AG08395 (cell line): Measurements from ENCODE around the gene KIF26A.
A peak's percentile ranks its signal among the peaks of the same experiment; 100 is the strongest.
"Not testable (repeated sequence)": the region's sequence is repeated elsewhere in the genome, so short reads cannot be mapped to it uniquely, and the experiment has no call there.

Experiments used
- DNase-seq: peaks from one replicate; pipeline ENCODE4 v3.0.0; 2012; ENCODE audit warnings: mixed read lengths, low spot score

The KIF26A gene

DNA sequence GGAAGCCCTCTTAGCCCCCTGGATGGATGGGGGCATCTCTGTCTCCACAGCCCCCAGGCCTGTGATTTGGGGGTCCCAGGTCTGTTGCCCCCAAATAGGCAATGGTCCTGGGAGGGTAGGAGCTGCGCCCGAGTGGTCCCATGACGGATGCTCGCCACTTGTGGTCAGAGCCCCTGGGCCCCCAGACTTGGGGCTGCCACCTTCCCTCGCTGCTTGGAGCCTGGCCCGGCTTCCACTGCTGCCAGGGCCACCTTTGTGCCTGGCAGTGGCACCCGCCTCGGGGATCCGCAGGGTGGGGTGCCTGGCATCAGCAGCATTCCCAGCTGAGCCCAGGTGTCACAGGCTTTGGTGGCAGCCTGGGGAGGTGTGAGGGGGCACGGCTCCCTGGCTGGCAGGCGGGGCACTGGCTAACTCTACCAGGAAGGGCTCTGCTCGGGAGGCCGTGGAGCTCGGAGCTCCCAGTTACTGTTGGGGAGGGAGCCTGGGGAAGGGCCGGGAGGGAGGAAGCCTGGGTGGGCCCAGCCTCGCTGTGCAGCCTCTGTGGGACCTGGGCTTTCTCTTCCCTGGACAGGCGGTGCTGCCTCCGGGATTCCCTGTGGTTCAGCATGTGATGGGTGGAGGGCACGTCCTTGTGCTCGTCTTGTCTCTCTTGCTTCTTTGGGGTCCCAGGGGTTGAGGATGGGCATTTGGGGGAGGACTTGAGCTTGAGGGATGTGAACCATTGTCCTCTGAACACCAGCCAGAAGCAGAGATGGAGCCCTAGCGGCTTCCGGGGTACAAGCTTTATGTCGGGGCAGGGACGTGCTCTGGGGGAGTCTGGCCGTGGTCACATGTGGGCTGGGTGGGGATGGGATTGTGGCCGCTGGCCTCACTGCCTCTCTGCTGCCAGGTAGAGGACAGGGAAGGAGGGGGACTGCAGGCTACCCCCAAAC, 5.4 kb downstream of the KIF26A start:
- DNase-seq: no peak

DNA sequence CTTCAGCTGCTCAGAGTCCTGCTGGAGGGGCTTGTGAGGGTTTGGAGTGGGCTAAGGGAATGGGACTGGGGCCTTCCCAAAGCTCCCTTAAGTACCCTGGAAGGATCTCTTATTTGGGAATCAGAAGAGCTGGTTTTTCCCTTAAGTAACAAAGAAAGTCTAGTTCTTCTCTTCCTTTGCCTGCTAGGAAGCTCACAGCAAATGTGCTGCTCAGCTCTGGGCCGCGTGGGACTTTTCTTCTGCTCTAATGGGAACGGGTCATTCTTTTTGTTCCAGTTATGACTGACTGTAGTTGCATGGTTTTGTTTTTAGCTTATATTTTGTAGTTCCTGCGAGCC, 6.0 kb downstream of the KIF26A start:
- DNase-seq: no peak

DNA sequence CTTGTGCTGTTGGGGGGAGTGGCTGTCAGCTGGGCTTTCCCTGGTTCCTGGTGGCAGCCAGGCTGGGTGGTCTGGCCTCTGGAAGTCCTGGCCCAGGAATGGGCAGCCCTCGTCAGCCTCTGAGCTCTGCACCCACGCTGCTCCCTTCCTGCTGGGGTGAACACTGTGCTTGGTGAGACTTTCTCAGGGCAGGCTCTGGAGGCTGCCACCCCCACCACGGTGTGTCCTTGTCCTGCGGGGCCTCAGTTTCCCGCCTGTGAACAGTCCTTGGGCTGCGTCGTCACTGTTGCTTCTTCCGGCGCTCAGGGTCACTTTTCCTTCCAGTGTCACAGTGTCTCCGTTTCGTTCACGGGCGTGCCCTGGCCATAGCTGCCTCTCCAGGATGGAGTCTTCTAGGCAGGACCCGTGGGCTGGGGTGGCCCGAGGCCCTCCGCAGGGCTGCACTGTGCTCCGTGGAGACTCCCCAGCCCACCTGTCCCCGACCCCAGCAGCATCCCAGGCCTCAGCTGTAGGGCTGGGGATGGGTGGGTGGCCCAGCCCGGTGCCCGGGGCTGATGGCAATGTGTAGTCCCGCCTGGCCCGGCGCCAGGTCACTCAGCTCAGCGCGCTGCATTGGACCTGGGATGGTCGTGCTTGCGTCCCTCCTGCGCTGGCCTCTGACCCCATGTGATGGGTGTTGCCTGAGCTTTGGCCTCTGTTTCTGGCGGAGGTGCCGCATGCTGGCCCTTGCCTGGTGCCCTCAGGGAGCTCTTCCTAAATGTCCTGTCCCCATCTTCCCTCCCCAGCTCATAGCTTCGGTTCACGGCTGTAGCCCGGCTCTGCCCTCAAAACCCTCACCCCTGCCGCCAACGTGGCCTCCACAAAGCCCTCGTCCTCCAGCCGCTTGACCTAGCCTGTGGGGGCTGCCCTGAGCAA, 6.8 kb downstream of the KIF26A start:
- no peak for DNase-seq

DNA sequence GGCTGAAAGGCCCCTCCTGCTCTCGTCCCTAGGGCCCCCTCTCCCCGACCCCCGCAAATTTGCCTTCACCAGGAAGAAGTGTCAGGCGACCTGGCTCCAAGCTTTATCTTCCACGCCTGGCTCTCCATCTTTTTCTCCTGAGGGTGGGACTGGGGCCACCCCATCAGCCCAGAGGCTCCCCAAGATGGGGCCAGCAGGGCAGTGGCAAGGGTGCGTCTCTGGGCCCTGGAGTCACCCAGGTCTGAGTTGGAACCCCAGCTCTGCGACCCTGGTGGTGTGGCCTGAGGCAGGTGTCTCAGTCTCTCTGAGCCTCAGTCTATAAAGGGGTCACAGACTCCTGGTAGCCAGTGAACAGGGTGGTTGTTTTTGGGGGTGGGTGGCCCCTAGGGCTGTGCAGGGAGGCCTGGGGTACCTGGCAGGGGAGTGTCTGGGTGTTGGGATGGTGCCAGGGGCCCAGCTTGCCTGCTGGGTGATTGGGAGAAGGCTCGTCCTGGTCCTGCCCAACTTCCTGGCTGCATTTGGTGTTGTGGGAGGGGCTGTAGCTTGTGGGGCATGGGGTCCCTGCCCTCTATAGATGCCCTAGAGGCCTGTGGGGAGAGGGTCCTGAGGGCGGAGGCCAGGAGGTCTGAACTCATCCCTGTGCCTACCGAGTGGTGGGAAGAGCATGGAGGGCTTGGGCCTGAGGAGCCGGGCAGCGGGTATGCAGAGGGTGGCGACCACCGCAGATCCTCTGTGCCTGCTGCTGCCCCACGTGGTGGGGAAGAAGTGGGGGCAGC, 7.6 kb downstream of the KIF26A start:
- DNase-seq: no peak

DNA sequence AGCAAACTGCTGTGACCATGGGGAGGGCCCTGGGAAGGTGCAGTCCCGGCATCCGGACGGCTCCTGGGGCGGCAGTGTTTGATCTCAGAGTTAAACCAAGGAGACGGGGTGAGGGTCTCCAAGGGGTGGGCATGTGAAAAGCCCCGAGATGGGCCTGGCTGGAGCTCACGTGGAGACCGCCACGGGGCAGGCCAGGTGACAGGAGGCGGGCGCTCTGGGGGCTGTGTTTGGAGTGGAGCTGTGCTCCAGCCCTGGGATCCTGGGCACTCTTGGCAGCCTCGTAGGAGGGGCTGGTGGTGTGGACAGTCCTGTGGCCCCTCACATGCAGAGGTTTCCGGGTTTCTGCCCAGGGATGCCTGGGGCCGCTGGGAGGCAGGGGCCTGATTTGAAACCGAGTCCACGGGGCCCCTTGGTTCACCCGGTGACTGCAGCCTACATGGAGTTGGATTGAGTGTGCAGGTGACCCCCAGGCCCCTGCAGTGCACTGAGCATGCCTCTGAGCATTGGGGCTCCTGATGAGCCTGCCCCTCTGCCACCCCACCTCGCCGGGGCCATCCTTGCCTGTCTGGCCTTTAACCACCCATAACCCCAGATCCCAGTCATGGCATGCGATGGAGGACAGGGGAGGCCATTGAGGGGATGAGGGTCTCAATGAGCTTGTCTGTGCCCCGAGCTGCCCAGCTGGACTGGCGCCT, 8.4 kb downstream of the KIF26A start:
- DNase-seq: no peak

DNA sequence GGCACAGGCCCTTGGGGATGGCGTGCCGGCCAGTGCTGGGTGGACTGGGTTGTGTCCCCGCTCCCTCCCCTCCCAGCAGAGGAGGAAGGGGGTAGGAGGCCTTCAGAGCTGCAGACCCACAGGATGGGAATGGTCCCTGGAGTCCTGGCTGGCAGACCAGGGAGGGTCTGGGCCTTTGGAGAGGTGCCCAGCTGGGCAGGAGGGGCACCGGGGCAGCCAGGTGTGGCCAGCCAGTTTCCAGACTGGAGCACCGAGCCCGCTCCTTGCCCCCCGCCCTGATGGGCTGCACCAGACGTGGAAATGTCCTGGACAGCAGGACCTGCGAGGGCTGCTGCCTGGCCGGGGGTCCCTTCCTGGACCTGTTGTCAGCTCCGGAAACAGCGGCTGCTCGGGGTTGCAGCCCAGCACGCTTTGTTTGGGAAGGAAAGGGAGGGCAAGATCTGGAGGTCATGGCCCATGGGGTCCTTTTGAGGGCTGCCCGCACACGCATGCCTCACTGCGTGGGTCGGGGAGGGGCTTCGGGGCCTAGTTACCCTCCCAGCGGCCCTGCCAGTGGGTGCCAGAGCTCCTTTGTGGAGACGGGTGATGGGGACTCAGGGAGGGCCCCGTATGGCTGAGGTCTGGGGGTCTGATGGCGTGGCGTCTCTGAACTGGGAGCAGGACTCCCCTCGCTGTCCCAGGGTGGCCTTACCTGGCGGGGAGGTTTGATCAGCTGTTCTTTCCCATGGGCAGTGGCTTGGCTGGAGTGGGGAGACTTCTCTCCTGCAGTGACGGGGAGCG, 9.1 kb downstream of the KIF26A start:
- no peak for DNase-seq

DNA sequence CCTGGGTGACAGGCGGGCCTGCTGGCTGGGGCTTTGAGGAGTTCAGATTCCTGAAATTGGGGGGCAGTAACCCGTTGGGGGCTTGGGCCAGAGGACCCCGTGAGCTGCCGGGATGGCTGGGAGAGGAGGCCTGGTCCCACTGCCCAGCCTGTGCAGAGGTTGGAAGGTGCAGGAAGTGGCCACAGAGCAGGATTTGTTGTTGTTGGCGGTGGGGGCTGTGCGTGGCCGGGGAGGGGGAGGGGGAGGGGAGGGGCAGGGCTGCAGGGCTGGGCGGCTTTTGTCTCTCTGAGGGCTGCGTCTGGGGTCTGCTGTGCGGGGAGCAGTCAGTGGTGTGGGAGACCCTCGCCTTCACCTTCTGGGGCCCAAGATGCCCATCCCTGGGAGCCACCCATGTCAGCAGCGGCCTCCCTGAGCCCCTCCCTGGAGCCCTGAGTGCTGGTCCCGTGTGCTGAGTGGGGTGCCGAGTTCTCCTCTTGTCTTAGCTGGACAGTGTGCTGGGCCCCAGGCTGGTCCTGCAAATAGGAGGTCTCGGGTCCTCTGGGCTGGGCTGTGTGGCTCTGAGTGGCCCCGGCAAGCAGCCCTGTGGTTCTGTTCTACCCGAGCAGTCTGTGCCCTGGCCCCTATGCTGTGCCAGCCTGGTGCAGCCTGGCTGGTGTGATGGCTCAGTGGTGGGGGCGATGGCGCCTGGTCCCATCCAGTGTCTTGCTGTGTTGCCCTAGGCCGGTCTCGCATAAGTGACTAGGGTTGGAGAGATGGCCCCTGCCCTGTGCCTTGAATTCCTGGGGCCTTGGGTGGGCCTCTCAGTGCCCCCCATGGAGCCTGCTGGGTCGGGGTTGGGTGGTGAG, 10.3 kb downstream of the KIF26A start:
- no peak for DNase-seq

DNA sequence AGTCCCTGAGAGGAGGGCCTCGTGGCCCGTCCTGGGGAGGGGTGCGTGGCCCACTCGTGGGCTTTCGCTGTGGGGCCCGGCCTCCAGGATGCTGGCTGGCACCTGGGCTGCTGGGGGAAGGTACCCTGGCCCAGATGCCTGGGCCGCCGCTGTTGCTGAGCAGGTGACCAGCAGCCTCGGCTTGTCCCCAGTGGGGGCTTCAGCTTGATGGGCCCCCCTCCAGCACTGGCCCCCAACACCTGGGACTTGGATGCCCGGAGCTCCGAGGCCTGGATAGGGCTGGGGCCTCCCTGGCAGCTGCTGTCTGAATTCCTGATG, 10.8 kb downstream of the KIF26A start:
- no peak for DNase-seq

DNA sequence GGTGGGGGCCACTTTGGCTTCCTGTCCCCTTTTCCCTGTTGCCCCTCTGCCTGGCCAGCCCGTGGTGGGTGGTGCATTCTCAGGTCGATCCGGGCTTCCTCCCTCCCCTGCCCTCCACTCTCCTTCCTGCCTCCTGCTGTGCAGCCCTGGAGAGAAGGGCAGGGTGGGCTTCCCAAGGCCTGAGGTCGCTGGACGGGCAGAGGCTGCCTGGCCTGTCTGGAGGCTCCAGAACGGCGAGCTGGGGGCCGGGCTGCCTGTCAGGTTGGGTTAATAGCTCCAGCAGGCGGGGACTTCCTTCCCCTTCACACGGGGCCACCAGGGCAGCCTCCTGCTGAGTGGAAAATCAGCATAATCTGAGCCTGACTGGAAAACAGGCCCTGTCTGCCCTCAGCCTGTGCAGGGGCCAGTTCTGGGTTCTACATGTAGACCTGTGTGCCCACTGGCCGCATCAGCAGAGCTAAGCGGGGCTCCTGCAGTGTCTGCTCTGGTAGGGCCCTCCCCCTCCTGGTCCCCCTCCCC, 11.3 kb downstream of the KIF26A start:
- DNase-seq: peak; percentile 34

DNA sequence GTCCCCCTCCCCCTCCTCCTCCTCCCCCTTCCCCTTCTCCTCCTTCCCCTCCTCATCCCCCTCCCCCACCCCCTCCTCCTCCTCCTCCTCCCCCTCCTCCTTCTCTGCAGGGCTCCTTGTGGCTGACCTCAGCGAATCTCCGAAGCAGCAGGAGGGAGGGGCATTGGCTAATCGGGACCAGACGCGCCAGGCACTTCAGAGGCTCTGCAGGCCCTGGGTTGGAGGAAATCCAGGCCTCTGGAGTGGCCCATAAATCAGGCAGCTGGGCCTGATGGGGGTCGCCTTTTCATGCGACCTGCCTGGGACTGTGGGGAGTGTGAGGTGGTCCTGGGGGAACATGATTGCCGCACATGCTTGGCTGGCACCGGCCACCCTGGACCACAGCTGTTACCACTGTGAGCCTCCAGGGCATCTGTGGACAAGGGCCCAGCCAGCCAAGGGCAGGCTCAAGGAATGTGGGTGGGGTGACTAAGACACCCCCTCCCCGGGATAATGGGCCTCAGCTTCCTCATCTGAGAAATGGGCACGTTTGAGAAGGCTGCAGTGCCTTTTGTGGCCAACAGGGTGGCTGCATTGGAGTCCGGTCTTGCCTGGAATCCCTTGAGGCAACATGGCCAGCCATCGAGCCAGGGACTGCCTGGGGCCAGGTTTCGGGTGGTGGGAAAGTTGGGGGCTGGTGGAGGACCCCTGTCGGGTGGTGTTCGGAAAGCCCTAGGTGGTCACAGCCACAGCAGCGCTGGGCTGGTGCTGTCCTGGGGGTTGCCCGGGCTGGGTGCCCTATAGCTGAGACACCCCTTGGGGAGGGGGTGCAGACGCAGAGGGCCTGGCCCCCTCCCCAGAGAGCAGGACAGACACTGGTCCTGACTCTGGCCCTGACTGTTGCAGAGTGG, 12.0 kb downstream of the KIF26A start:
- DNase-seq: peak; percentile 59

DNA sequence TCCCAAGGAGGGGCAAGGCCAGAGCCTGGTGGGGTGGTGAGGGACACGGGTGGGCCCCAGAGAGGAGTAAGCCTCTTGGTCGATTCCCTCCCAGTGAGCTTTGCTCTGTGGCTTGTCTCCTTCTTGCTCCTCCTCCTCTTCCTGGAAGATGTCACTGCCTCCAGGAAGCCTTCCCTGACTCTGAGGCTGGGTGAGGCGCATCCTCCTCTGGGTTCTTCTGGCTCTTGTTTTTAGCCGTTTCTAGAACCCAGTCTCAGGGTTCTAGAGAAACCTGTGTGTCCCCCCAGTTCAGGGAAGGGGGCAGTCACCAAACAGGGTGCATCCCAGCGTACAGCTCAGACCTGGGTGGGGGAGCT, 12.6 kb downstream of the KIF26A start:
- no peak for DNase-seq

DNA sequence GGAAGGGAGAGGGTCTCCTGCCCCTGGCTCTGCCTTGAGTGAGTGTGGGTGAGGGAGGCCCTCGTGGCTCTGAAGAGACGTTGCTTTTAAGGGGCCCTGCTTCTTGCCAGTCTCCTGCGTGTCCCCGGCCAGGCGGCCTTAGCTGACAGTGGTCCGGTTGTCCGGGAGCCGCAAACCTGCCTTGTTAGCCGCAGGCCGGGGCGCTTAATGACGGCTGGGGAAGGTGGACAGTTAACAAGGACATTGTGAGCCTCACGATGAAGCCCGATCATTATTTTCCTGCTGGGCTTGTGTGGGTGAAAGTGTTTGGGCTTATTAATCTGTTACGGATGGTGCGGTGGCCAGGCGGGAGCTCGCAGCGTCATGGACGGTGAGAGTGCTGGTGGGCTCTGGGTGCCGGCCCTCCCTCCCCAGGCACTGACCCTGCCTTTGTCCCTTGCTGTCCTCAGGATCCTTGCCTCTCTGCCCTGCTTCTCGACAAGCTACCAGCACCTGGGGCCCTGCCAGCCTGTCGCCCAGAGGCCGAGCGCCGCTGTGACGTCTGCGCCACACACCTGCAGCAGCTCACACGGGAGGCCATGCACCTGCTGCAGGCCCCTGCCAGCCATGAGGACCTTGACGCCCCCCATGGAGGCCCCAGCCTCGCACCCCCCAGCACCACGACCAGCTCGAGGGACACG, 13.3 kb downstream of the KIF26A start:
- no peak for DNase-seq

DNA sequence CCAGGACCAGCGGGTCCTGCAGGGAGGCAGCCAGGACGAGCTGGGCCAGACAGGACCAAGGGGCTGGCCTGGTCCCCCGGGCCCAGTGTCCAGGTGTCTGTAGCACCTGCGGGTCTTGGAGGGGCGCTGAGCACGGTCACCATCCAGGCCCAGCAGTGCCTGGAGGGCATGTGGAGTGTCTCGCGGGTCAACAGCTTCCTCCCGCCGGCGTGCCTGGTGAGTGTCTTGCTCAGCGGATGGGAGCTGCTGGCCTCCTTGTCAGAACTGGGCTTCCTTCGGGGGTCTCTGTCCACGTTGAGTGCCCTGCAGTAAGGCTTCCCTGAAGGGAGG, 13.8 kb downstream of the KIF26A start:
- no peak for DNase-seq

DNA sequence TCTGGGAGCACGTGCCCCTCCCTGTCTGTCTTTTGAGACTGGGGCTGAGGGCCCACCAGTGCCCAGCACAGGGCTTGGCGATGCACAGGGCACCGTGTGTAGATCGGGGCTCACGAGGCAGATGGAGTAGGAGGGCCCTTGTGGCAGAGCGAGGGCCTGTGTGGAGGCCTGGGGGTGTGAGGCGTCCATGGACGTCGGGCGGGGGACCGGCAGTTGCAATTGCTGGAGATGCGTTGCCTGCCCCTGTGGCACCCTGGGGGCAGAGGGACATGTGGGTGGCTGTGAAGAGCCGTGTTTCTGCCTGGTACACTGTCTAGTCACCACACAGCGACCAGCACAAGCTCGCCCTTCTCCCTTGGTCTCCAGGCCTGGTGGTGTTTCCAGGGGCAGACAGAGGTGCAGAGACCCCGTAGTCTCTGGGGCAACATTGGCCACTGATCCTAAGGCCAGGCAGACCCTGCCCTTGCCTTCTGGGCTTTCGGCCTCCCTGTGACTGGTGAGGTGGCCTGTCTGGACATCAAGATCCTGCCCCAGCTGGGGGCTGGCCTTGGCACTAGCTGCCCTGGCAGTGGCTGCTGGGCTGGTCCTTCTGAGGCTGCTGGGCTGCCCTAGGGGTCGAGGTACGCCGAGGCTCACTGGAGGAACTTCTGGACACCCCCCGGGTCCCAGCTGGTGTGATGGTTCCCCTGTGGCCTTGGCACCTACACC, 14.5 kb downstream of the KIF26A start:
- no peak for DNase-seq

DNA sequence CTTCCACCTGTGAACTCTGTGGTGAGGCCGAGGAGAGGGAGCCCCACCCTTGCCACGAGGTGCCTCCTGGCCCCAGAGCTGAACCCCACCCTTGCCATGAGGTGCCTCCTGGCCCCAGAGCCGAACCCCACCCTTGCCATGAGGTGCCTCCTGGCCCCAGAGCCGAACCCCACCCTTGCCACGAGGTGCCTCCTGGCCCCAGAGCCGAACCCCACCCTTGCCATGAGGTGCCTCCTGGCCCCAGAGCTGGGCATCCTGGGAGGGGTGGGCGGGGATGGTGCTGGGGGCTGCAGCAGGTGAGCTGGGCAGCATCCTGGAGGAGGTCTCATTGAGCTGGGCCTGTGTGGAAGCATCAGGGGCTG, 15.0 kb downstream of the KIF26A start:
- not testable (repeated sequence) for DNase-seq

DNA sequence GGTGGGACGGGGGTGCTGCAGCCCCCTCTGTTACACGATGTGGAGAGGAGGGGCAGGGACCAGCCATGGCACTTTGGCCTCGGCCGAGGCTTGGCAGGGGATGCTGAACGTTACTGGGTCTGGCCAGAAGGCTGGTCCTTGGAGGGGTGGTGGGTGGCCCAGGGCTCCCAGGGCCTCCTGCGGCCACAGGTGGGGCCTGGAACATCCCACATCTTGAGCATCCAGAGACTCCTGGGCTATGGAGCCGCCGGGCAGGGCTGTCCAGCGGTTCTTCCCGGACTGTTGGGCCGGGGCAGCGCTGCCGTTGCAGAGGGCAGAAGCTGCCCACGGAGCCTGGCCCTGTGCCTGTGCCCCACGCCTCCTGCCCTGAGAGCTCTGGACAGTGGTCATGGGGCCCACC, 15.9 kb downstream of the KIF26A start:
- DNase-seq: no peak

DNA sequence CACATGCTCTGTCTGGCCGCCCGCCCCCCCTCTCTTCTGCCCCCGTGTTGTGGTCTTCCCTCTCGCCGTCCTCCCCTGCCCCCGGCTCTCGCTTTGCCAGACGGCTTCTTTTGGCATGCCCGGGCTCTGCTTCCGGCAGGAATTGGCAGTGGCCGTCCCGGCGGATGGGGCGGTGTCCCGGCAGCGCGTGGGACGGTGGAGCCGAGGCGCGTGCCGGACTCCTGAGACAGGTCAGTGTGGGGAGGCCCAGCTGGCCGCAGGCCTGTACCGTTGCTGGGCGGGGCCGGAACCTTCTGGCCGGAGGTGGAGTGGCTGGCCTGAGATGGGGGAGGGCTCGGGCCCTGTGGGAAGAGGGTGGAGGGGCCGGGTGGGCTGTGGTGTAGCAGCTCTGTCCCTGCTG, 17.1 kb downstream of the KIF26A start:
- no peak for DNase-seq

DNA sequence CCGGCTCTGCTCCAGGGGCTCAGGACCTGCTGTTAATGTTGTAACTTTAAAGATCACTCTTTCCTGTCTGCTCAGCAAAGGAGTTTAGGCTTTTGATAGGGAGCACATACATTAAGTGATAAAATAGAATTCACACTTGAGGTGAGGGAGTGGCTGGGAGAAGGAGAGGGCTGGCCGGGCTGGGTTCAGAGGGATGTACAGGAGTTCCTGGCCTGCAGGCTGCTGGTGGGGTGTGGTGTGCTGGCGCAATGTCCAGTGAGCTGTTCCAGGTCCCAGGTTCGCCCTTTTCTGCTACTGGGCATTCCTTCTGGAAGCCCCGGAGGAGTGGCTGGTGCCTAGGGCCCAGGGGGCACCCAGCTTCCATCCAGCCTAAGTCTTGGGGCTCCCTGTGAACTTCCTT, 17.8 kb downstream of the KIF26A start:
- no peak for DNase-seq
